ENCODE measurements around the gene CDH8. TPM values are rescaled to one million over a fixed set of nuclear protein-coding genes. Genes with fewer than 3 reads are reported as not detected.
"Not testable (repeated sequence)": the region's sequence is repeated elsewhere in the genome, so short reads cannot be mapped to it uniquely, and the experiment has no call there.

The CDH8 gene
- total and polyA plus RNA-seq, 3 donors from 2014 or later, result 0.83 to 2.8 (median 0.87) TPM

- Histone ChIP-seq H3K9me3 (no peaks in the 10 kb centered on the region), H3K27ac (no peak overlapping the region), H3K4me3 (no peak overlapping the region), H3K36me3 (ENCODE audit: low read depth, missing control alignments) (no peaks in the 10 kb centered on the region), H3K4me1 (no peaks in the 10 kb centered on the region), H3K27me3 (no peaks in the 10 kb centered on the region)
- intact Hi-C loops (cut with DNase I; ENCODE audit: low total_unique reads), result no loop called here
- TF ChIP-seq POLR2A (IDR thresholded peaks at IDR 0.05) (no peak), CTCF (IDR thresholded peaks at IDR 0.05) (no peak)
- WGBS, 2 donors, result 79 to 83% methylated on average over 5 of the region's 5 CpGs
- no peak for DNase-seq
These were observed 322.5 kb downstream of the CDH8 start for GRCh38 chr16:61713787-61714186.

- WGBS, 2 donors, result 89 to 94% methylated on average over 4 of the region's 4 CpGs
These were observed 336.6 kb downstream of the CDH8 start for GRCh38 chr16:61699640-61700039.

GRCh38 chr16:61684541-61684940 lies 351.7 kb downstream of the CDH8 start:
- Histone ChIP-seq H3K9me3 (no peaks in the 10 kb centered on the region), H3K27me3 (no peaks in the 10 kb centered on the region), H3K36me3 (ENCODE audit: low read depth, missing control alignments) (no peaks in the 10 kb centered on the region), H3K4me3 (no peak overlapping the region), H3K4me1 (no peaks in the 10 kb centered on the region), H3K27ac (no peak overlapping the region)
- intact Hi-C loops (cut with DNase I; ENCODE audit: low total_unique reads), result no loop called here
- DNase-seq, result no peak
- WGBS, 2 donors, result 54 to 59% methylated on average over 3 of the region's 3 CpGs
- no peak for TF ChIP-seq POLR2A (IDR thresholded peaks at IDR 0.05)
- no peak for TF ChIP-seq CTCF (IDR thresholded peaks at IDR 0.05)

More at GRCh38 chr16:61699640-61700039, 336.6 kb downstream of the CDH8 start:
- H3K27me3 ChIP-seq; intact Hi-C loops (cut with DNase I; ENCODE audit: low total_unique reads); H3K9me3 ChIP-seq; H3K36me3 ChIP-seq (ENCODE audit: low read depth, missing control alignments); H3K4me1 ChIP-seq; H3K27ac ChIP-seq; DNase-seq; H3K4me3 ChIP-seq: not testable (repeated sequence)

- no peak for DNase-seq
- no peak overlapping the region for H3K27ac ChIP-seq
- intact Hi-C loops (cut with DNase I; ENCODE audit: low total_unique reads), result no loop called here
- H3K4me1 ChIP-seq, result no peaks in the 10 kb centered on the region
- H3K27me3 ChIP-seq, result no peaks in the 10 kb centered on the region
- H3K9me3 ChIP-seq, result no peaks in the 10 kb centered on the region
- H3K4me3 ChIP-seq, result no peak overlapping the region
- no peaks in the 10 kb centered on the region for H3K36me3 ChIP-seq (ENCODE audit: low read depth, missing control alignments)
- 47 to 58% methylated on average over 4 of the region's 4 CpGs for WGBS, 2 donors
- TF ChIP-seq POLR2A (IDR thresholded peaks at IDR 0.05), result no peak
- no peak for TF ChIP-seq CTCF (IDR thresholded peaks at IDR 0.05)
These were observed 354.6 kb downstream of the CDH8 start for GRCh38 chr16:61681673-61682072.

GRCh38 chr16:61681124-61681523 lies 355.1 kb downstream of the CDH8 start:
- no peaks in the 10 kb centered on the region for H3K27me3 ChIP-seq
- intact Hi-C loops (cut with DNase I; ENCODE audit: low total_unique reads), result no loop called here
- WGBS, 2 donors, result 65 to 67% methylated on average over 1 of the region's 1 CpG
- no peaks in the 10 kb centered on the region for H3K36me3 ChIP-seq (ENCODE audit: low read depth, missing control alignments)
- H3K27ac ChIP-seq, result no peak overlapping the region
- no peak for DNase-seq
- H3K4me3 ChIP-seq, result no peak overlapping the region
- no peaks in the 10 kb centered on the region for H3K9me3 ChIP-seq
- no peaks in the 10 kb centered on the region for H3K4me1 ChIP-seq
- TF ChIP-seq POLR2A (IDR thresholded peaks at IDR 0.05), result no peak
- no peak for TF ChIP-seq CTCF (IDR thresholded peaks at IDR 0.05)

All from testis (tissue), 3 donors.